ENCODE data around the gene GPC6. TPM values are rescaled to one million over a fixed set of nuclear protein-coding genes. Genes with fewer than 3 reads are reported as not detected.

The GPC6 gene
- total and polyA plus RNA-seq, 9 of the 15 experiments (the other 6 are each of a cell fraction or from before 2014, with no cell fraction given): under 0.01 to 0.20 (median 0.01) TPM; not detected in 4

DNA sequence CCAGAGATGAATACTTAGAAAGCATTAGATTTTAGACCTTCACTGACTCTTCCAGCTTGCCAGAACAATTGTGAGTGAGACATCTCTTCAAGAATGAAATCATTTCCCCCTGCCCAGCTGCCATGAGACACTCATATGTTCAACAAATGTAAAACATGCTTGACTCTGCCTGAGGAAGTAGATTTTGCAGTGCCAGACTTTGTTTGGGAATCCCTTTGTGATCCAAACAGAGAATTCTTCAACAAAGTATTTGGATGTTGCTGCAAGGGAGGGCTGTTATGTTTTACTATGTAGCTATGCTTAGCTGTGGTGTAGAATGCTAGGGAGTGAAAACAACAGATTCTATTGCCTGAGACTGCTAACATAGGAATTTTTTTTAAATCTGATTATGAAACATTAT is 836.5 kb downstream of the GPC6 start:
- FAIRE-seq: no peak
- POLR2A ChIA-PET: no interaction called here
- no peak for TF ChIP-seq CBFA2T2 (conservative IDR thresholded peaks at IDR 0.05)
- TF ChIP-seq, protein P1, sequence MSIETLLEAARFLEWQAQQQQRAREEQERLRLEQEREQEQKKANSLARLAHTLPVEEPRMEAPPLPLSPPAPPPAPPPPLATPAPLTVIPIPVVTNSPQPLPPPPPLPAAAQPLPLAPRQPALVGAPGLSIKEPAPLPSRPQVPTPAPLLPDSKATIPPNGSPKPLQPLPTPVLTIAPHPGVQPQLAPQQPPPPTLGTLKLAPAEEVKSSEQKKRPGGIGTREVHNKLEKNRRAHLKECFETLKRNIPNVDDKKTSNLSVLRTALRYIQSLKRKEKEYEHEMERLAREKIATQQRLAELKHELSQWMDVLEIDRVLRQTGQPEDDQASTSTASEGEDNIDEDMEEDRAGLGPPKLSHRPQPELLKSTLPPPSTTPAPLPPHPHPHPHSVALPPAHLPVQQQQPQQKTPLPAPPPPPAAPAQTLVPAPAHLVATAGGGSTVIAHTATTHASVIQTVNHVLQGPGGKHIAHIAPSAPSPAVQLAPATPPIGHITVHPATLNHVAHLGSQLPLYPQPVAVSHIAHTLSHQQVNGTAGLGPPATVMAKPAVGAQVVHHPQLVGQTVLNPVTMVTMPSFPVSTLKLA (conservative IDR thresholded peaks at IDR 0.05): no peak
- no peak for TF ChIP-seq HDGF (IDR thresholded peaks at IDR 0.05)
- no peak for TF ChIP-seq RBFOX2 (IDR thresholded peaks at IDR 0.05; ENCODE audit: low read depth, low read length)
- no peak for TF ChIP-seq ZNF76 (CRISPR knock-in tag; IDR thresholded peaks at IDR 0.05; ENCODE audit: borderline replicate concordance)
- no peak for TF ChIP-seq ETS2 (tag; IDR thresholded peaks at IDR 0.05; ENCODE audit: borderline replicate concordance, poor library complexity, severe bottlenecking)
- TF ChIP-seq, protein P2, sequence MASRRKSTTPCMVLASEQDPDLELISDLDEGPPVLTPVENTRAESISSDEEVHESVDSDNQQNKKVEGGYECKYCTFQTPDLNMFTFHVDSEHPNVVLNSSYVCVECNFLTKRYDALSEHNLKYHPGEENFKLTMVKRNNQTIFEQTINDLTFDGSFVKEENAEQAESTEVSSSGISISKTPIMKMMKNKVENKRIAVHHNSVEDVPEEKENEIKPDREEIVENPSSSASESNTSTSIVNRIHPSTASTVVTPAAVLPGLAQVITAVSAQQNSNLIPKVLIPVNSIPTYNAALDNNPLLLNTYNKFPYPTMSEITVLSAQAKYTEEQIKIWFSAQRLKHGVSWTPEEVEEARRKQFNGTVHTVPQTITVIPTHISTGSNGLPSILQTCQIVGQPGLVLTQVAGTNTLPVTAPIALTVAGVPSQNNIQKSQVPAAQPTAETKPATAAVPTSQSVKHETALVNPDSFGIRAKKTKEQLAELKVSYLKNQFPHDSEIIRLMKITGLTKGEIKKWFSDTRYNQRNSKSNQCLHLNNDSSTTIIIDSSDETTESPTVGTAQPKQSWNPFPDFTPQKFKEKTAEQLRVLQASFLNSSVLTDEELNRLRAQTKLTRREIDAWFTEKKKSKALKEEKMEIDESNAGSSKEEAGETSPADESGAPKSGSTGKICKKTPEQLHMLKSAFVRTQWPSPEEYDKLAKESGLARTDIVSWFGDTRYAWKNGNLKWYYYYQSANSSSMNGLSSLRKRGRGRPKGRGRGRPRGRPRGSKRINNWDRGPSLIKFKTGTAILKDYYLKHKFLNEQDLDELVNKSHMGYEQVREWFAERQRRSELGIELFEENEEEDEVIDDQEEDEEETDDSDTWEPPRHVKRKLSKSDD (conservative IDR thresholded peaks at IDR 0.05; ENCODE audit: low read length): no peak
- TF ChIP-seq HEY1 (CRISPR knock-in tag; IDR thresholded peaks at IDR 0.05; ENCODE audit: borderline replicate concordance): no peak
- TF ChIP-seq, protein P3, sequence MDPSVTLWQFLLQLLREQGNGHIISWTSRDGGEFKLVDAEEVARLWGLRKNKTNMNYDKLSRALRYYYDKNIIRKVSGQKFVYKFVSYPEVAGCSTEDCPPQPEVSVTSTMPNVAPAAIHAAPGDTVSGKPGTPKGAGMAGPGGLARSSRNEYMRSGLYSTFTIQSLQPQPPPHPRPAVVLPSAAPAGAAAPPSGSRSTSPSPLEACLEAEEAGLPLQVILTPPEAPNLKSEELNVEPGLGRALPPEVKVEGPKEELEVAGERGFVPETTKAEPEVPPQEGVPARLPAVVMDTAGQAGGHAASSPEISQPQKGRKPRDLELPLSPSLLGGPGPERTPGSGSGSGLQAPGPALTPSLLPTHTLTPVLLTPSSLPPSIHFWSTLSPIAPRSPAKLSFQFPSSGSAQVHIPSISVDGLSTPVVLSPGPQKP (CRISPR knock-in tag; IDR thresholded peaks at IDR 0.05): no peak
- TF ChIP-seq RUNX1 (IDR thresholded peaks at IDR 0.05; ENCODE audit: low read depth): no peak
- TF ChIP-seq MCM7 (IDR thresholded peaks at IDR 0.05): no peak
- TF ChIP-seq, protein P4, sequence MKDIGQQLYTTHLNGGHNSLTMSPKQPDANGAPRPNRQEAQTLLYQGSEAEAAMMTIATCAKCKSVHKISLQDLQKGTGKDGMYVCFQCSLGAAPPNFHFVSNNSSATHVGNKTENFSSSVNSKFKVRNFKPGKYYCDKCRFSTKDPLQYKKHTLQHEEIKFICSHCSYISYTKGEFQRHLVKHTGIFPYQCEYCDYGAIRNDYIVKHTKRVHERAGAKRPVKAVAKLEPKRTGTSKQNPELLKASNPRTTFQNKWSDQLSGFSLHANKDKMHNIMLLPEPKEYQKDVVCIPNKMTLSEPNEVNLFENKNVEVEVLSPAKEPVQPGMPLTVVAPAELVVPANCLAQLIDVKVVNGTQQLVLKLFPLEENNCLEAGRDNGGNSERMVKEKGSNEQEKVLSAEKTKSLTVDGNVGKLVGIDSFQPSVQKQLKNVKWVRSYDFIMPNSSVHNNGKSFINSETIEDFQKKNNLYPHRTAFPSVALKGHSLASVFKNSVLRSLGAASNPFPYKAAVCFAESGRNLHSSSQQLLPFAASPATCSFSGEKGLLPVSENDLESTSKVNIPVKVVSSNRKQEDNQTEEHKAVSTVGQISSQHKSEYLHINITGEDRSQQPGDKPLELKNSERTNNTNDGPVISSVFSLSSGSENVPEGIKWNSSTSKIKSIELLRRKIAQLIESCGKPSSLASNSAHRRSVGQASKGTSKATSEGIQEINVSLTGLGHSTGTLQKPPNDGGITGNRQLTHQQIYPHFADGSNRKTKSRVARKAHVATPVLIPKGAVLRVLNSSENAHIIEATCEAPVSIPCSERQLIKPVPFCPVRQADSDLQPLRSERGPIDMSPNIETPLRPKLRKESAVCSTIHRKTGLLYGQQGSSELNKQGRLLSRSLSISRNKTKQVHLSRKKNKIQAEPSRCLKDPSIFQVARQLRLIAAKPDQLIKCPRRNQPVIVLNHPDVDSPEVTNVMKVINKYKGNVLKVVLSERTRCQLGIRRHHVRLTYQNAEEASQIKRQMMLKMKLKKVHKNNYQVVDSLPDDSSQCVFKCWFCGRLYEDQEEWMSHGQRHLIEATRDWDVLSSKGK (CRISPR knock-in tag; IDR thresholded peaks at IDR 0.05): no peak
- TF ChIP-seq PPARD (CRISPR knock-in tag; IDR thresholded peaks at IDR 0.05): no peak
- TF ChIP-seq, protein P5, sequence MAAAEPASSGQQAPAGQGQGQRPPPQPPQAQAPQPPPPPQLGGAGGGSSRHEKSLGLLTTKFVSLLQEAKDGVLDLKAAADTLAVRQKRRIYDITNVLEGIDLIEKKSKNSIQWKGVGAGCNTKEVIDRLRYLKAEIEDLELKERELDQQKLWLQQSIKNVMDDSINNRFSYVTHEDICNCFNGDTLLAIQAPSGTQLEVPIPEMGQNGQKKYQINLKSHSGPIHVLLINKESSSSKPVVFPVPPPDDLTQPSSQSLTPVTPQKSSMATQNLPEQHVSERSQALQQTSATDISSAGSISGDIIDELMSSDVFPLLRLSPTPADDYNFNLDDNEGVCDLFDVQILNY (CRISPR knock-in tag; IDR thresholded peaks at IDR 0.05): no peak

More for the DNA sequence above, 836.5 kb downstream of the GPC6 start:
- H3K9me3 ChIP-seq (replicated peaks; ENCODE audit: control insufficient read depth, insufficient read depth, low read depth, low read length): no peaks in the 10 kb centered on the region; the same call in 1 of the 2 replicates
- intact Hi-C loops (cut with micrococcal nuclease): no loop called here
- H3K36me3 ChIP-seq (ENCODE audit: control insufficient read depth, insufficient read depth, low read length): no peaks in the 10 kb centered on the region
- H3K9me1 ChIP-seq (ENCODE audit: control insufficient read depth, insufficient read depth, low read length): no peaks in the 10 kb centered on the region
- no TSS peak for BruUV-seq (replicated peaks)
- in situ Hi-C loops (cut with MboI): no loop called here
- H3K27me3 ChIP-seq (ENCODE audit: control insufficient read depth in 2 of 2, insufficient read depth in 2 of 2, low read length in 2 of 2): no peaks in the 10 kb centered on the region
- CTCF ChIA-PET (ENCODE audit: low intra/inter-chr PET ratio): no interaction called here
- H3K4me2 ChIP-seq (ENCODE audit: insufficient read depth, low read length): no peak overlapping the region
- ATAC-seq: no peak
- no peak overlapping the region for H3K9ac ChIP-seq (ENCODE audit: insufficient read depth in 1 of 2, low read depth in 2 of 2, low read length in 2 of 2)
- H2AFZ ChIP-seq (ENCODE audit: low read depth, low read length): no peak overlapping the region
- no peak overlapping the region for H3K4me3 ChIP-seq
- DNase-seq (ENCODE audit: extremely low read depth in 1 of 4, low spot score in 3 of 4): no peak
- no peaks in the 10 kb centered on the region for H3K4me1 ChIP-seq (replicated peaks in 1 of 2; ENCODE audit: control insufficient read depth in 2 of 2, insufficient read depth in 2 of 2, low read length in 2 of 2)
- H3K27ac ChIP-seq (ENCODE audit: extremely low read depth, low read depth, low read length): no peak overlapping the region
- H3K79me2 ChIP-seq (ENCODE audit: control insufficient read depth, insufficient read depth, low read length): no peaks in the 10 kb centered on the region
- H4K20me1 ChIP-seq (replicated peaks; ENCODE audit: control insufficient read depth, insufficient read depth, low read length): no peaks in the 10 kb centered on the region
